ENCODE measurements around the gene MAPKAP1. TPM values are rescaled to one million over a fixed set of nuclear protein-coding genes. Genes with fewer than 3 reads are reported as not detected.

Gene MAPKAP1
- total and polyA plus RNA-seq, 9 of the 15 experiments (the other 6 are each of a cell fraction or from before 2014, with no cell fraction given), result 2.6 to 82.1 (median 61.1) TPM

- TF ChIP-seq RCOR1 (IDR thresholded peaks at IDR 0.05; ENCODE audit: borderline replicate concordance in 1 of 2, low read depth in 2 of 2, low read length in 2 of 2) (no peak), HMGN3 (IDR thresholded peaks at IDR 0.05; ENCODE audit: borderline replicate concordance, extremely low read depth, insufficient read length, low read depth, low read length) (no peak), NCOA1 (IDR thresholded peaks at IDR 0.05; ENCODE audit: low read depth) (no peak), ZBTB7A (IDR thresholded peaks at IDR 0.05; ENCODE audit: borderline replicate concordance, control insufficient read depth, low read depth, low read length) (no peak), PHF21A (IDR thresholded peaks at IDR 0.05; ENCODE audit: borderline replicate concordance, low read depth) (peak; percentile 46; the same call in 1 of the 2 replicates), YY1 (IDR thresholded peaks at IDR 0.05; ENCODE audit: borderline replicate concordance in 1 of 3, control insufficient read depth in 1 of 3, extremely low read depth in 1 of 3, insufficient read depth in 3 of 3, insufficient read length in 1 of 3, insufficient replicate concordance in 2 of 3, low read depth in 1 of 3, low read length in 2 of 3) (peak; percentile 46 to 94 (median 79)), ZNF311 (CRISPR knock-in tag; IDR thresholded peaks at IDR 0.05) (no peak), ASH1L (IDR thresholded peaks at IDR 0.05; ENCODE audit: borderline replicate concordance, low read depth, partially characterized antibody) (peak; percentile 80), THAP7 (CRISPR knock-in tag; IDR thresholded peaks at IDR 0.05) (no peak), ESRRA (IDR thresholded peaks at IDR 0.05; ENCODE audit: borderline replicate concordance, low read depth) (no peak), ZKSCAN1 (IDR thresholded peaks at IDR 0.05; ENCODE audit: low read depth, low read length) (no peak), STAT5B (CRISPR knock-in tag; IDR thresholded peaks at IDR 0.05) (no peak), CAMTA2 (CRISPR knock-in tag; conservative IDR thresholded peaks at IDR 0.05) (no peak), PRPF4 (IDR thresholded peaks at IDR 0.05; ENCODE audit: insufficient read depth, low read depth, low read length, poor library complexity, severe bottlenecking) (no peak), ZNF12 (CRISPR knock-in tag; IDR thresholded peaks at IDR 0.05) (no peak)
- TF ChIP-seq, protein P1, sequence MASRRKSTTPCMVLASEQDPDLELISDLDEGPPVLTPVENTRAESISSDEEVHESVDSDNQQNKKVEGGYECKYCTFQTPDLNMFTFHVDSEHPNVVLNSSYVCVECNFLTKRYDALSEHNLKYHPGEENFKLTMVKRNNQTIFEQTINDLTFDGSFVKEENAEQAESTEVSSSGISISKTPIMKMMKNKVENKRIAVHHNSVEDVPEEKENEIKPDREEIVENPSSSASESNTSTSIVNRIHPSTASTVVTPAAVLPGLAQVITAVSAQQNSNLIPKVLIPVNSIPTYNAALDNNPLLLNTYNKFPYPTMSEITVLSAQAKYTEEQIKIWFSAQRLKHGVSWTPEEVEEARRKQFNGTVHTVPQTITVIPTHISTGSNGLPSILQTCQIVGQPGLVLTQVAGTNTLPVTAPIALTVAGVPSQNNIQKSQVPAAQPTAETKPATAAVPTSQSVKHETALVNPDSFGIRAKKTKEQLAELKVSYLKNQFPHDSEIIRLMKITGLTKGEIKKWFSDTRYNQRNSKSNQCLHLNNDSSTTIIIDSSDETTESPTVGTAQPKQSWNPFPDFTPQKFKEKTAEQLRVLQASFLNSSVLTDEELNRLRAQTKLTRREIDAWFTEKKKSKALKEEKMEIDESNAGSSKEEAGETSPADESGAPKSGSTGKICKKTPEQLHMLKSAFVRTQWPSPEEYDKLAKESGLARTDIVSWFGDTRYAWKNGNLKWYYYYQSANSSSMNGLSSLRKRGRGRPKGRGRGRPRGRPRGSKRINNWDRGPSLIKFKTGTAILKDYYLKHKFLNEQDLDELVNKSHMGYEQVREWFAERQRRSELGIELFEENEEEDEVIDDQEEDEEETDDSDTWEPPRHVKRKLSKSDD (conservative IDR thresholded peaks at IDR 0.05; ENCODE audit: low read length), result no peak
These were observed 297.1 kb downstream of the MAPKAP1 start (continued) for GRCh38 chr9:125409637-125410521.

Measured in K562 (cell line).